GM12878 (cell line): ENCODE results near the gene PLCB4. TPM values are rescaled to one million over a fixed set of nuclear protein-coding genes. Genes with fewer than 3 reads are reported as not detected.
A peak's percentile ranks its signal among the peaks of the same experiment; 100 is the strongest.

ENCODE experiments used
- ATAC-seq: fragments of 200-7000 bp; cut with Tn5 transposase; 3 replicates; pipeline ENCODE4 v1.9.1; 2020; ENCODE audit warnings: mild to moderate bottlenecking, moderate library complexity
- BruUV-seq: library from RNA; stranded (reverse); fragments of 400-500 nt; replicated peaks from 2 replicates; lab custom pipeline; 2021; lab: Mats Ljungman, UMichigan
- CTCF ChIA-PET: fragments of 300-600 bp; sonication (Branson Sonifier 250); formaldehyde crosslinking; extraction: SDS; loops from one replicate; lab custom pipeline; 2021; ENCODE audit warnings: inconsistent platforms; lab: Yijun Ruan, JAX
- POLR2A ChIA-PET: fragments of 350-600 bp; formaldehyde crosslinking; extraction: SDS; loops from one replicate; lab custom pipeline; 2021; ENCODE audit warnings: inconsistent platforms; lab: Charles Lee
- RAD21 ChIA-PET: fragments of 300-600 bp; sonication (Branson Sonifier 250); formaldehyde crosslinking; loops from one replicate; lab custom pipeline; 2023; ENCODE audit warnings: antibody characterized with exemption; ENCODE audit not compliant: unreplicated experiment; lab: Charles Lee
- SMC1A ChIA-PET: fragments of 300-600 bp; sonication (Branson Sonifier 250); formaldehyde crosslinking; loops from one replicate; lab custom pipeline; 2023; ENCODE audit not compliant: unreplicated experiment, uncharacterized antibody; lab: Charles Lee
- DNase-seq: peaks from one replicate; pipeline ENCODE4 v3.0.0-alpha.2; 2011; ENCODE audit warnings: low read depth, low spot score
- FAIRE-seq: peaks from 3 replicates; lab custom pipeline; 2011; peaks lifted over from hg19 to GRCh38; lab: Jason Lieb, UNC
- H2AFZ ChIP-seq: 2 replicates; pipeline ENCODE4 v1.6.0; 2011; ENCODE audit warnings: low read depth, low read length, control low read depth; ENCODE audit not compliant: control insufficient read depth
- H3K27ac ChIP-seq: 2 replicates; pipeline ENCODE4 v1.5.1; 2011; ENCODE audit warnings: control low read depth; ENCODE audit not compliant: control insufficient read depth, insufficient read depth
- H3K27me3 ChIP-seq, 2 experiments: replicated peaks in 1 of 2; 2 replicates each; pipeline versions ENCODE4 v1.6.0 to v1.6.1; 2011; ENCODE audit warnings: low read length in 1 of 2; ENCODE audit not compliant: control insufficient read depth in 2 of 2, insufficient read depth in 2 of 2
- H3K36me3 ChIP-seq, 2 experiments: 2 replicates each; pipeline ENCODE4 v1.5.1; 2011; ENCODE audit warnings: low read length in 1 of 2; ENCODE audit not compliant: control insufficient read depth in 2 of 2, insufficient read depth in 2 of 2
- H3K4me1 ChIP-seq: 2 replicates; pipeline ENCODE4 v1.6.1; 2011; ENCODE audit warnings: mild to moderate bottlenecking, low read length, moderate library complexity, mixed read lengths; ENCODE audit not compliant: control insufficient read depth, insufficient read depth
- H3K4me2 ChIP-seq: 2 replicates; pipeline ENCODE4 v1.6.0; 2011; ENCODE audit warnings: control low read depth; ENCODE audit not compliant: control insufficient read depth, insufficient read depth
- H3K4me3 ChIP-seq: fragments of 200-600 bp; sonication (generic); 2 replicates; pipeline ENCODE4 v1.5.1; 2016
- H3K79me2 ChIP-seq: 2 replicates; pipeline ENCODE4 v1.6.0; 2011; ENCODE audit warnings: low read length; ENCODE audit not compliant: control insufficient read depth, insufficient read depth
- H3K9ac ChIP-seq: 2 replicates; pipeline ENCODE4 v1.8.0; 2011; ENCODE audit warnings: low read length, control low read depth, mixed read lengths; ENCODE audit not compliant: control insufficient read depth, insufficient read depth
- H3K9me3 ChIP-seq: replicated peaks from 3 replicates; pipeline ENCODE4 v1.5.1; 2011; ENCODE audit warnings: mild to moderate bottlenecking, low read length; ENCODE audit not compliant: control insufficient read depth, insufficient read depth
- H4K20me1 ChIP-seq: 2 replicates; pipeline ENCODE4 v1.6.0; 2011; ENCODE audit not compliant: control insufficient read depth, insufficient read depth
- ASH2L ChIP-seq: fragments of 300-600, 200-600 bp; sonication (generic); IDR thresholded peaks from 2 replicates; pipeline ENCODE4 v1.6.1; 2017; ENCODE audit warnings: low read depth, mild to moderate bottlenecking, borderline replicate concordance
- RB1 ChIP-seq: fragments of 450-650 bp; formaldehyde crosslinking; IDR thresholded peaks from 2 replicates; pipeline ENCODE4 v1.6.1; 2017; ENCODE audit warnings: mild to moderate bottlenecking, borderline replicate concordance
- SP1 ChIP-seq: IDR thresholded peaks from one replicate; pipeline ENCODE4 v1.6.1; 2011; ENCODE audit warnings: low read depth, low read length
- SPI1 ChIP-seq: IDR thresholded peaks from 2 replicates; pipeline ENCODE4 v1.6.1; 2011; ENCODE audit warnings: low read depth, mild to moderate bottlenecking, low read length, moderate library complexity, borderline replicate concordance; ENCODE audit not compliant: insufficient read depth
- WGBS: methylation state at CpG from one replicate; pipeline ENCODE4 v1.1.6; 2016; ENCODE audit warnings: low lambda C conversion rate; ENCODE audit not compliant: insufficient replicate concordance, insufficient coverage; ENCODE audit errors: missing lambda C conversion rate; 5-methylcytosine and 5-hydroxymethylcytosine counted together
- in situ Hi-C: fragments of 300-500 bp; cut with MboI; formaldehyde crosslinking; loops from 9 replicates; pipeline ENCODE4 v1.14.3; 2018; ENCODE audit warnings: mixed read lengths
- intact Hi-C: fragments of 100-400 bp; cut with micrococcal nuclease; formaldehyde crosslinking; loops from one replicate; pipeline ENCODE4 v1.14.2; 2022; ENCODE audit not compliant: unreplicated experiment
- polyA plus RNA-seq, 11 experiments: library from polyadenylated mRNA; depleted of rRNA in 4 of 11; unstranded in 6 of 11; stranded (reverse) in 5 of 11; fragments of >200 nt; fragmentation: Nextera tagmentation in 4 of 11; fragmentation: Illumina TruSeq in 1 of 11; extraction: Ambion mirVana in 4 of 11; extraction: Trizol in 1 of 11; gene quantifications; 1 replicate in 1 of 11; 2 replicates in 10 of 11; pipeline versions ENCODE4 v1.2.1 to v1.2.3, GENCODE V29; 2011 to 2016; ENCODE audit warnings: inconsistent platforms in 2 of 11, missing spikeins in 2 of 11, low read depth in 1 of 11
- total RNA-seq, 4 experiments: library from RNA; depleted of rRNA in 3 of 4; stranded (reverse); fragments of >200 nt in 3 of 4; fragmentation: Illumina TruSeq in 1 of 4; extraction: Trizol in 1 of 4; gene quantifications; 2 replicates each; pipeline versions ENCODE4 v1.2.1 to v1.2.3, GENCODE V29; 2013 to 2021

Gene PLCB4
- total and polyA plus RNA-seq, 10 of the 15 experiments (the other 5 are each of a cell fraction or from before 2014, with no cell fraction given), result not detected

DNA sequence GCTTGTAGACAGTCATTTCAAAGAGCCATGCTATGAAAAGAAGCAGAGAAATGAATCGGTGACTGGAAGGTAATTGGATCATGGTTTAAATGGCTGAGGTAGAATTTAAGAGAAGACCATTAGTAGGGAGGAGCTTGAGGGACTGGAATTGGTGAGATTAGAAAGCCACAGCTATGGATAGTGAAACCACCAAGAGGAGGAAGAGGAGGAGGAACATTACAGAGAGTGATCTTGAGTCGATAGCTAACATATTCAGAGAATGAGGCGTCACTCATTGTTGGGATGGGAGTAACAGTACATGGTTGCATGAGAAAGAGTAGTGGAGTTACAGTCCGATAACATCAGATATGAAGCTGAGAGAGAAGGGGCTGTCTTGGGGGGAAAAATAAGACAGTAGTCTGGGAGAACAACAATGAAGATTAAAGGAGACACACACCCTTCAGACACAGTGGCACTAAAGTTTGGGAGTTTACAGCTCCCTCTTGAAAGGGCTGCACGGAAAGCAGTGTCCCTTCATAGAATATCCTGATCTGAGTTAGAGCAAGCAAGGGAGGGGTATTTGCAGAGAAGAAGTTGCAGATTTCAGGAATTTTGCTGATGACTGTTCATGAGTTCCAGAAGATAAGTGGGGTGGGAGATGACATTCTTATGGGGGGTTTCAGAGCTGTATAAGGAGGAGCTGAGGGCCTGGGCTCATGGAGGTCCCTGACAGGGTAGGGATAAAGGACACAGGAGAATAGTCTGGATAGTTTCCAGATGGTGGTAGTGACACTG lies 430.4 kb downstream of the PLCB4 start:
- H3K79me2 ChIP-seq, result no peaks in the 10 kb centered on the region
- CTCF ChIA-PET, result interaction anchor here (1.2 kb wide), 1 partner anchor 91 kb away, joined by 4 read pairs; no protein-coding TSS in a partner anchor

DNA sequence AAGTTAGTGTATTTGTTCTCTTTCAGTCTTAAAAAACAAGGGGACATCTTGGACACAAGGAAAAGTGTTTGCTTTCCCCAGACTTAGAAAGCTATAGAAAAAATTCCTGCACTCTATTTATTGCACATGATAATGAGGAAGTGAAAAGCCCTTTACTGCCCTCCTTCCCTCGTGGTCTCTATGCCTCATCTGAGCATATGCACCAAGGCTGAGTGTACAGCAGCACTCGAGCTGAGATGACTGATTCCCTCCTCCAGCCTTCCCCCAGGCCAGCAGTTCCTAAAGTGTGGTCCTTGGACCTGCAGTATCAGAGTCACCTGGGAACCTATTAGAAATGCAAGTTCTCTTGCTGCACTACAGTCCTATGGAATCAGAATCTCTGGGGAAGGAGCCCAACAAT lies 431.2 kb downstream of the PLCB4 start:
- ChIA-PET RAD21 (no interaction called here), SMC1A (no interaction called here), CTCF (no interaction called here)
- no TSS peak for BruUV-seq
- H3K79me2 ChIP-seq, result no peaks in the 10 kb centered on the region
- peak overlapping the region; percentile 11; the same call in 1 of the 2 replicates for H3K4me2 ChIP-seq
- H3K4me1 ChIP-seq, result peaks cover 8% of the 10 kb centered on the region; the same call in 1 of the 2 replicates
- TF ChIP-seq SPI1 (peak; percentile 87), ASH2L (no peak)
- TF ChIP-seq, all 136 proteins: peak for 1
- in situ Hi-C loops, result no loop called here
- no peaks in the 10 kb centered on the region for H3K36me3 ChIP-seq
- no peak overlapping the region for H3K4me3 ChIP-seq
- ATAC-seq, result peak; percentile 41; the same call in 1 of the 3 replicates
- H3K27ac ChIP-seq, result no peak overlapping the region
- no peak for DNase-seq
- no peak overlapping the region for H2AFZ ChIP-seq
- H3K27me3 ChIP-seq, result no peaks in the 10 kb centered on the region
- no peaks in the 10 kb centered on the region for H4K20me1 ChIP-seq
- intact Hi-C loops, result no loop called here
- no peak overlapping the region for H3K9ac ChIP-seq
- POLR2A ChIA-PET, result no interaction called here
- no peaks in the 10 kb centered on the region; the same call in 2 of the 3 replicates for H3K9me3 ChIP-seq
- 5% methylated on average over 2 of the region's 2 CpGs for WGBS
- no peak for FAIRE-seq

More for the DNA sequence above, 430.4 kb downstream of the PLCB4 start:
- ATAC-seq, result no peak
- H3K36me3 ChIP-seq, result no peaks in the 10 kb centered on the region
- H3K27ac ChIP-seq, result no peak overlapping the region
- H3K4me1 ChIP-seq, result peaks cover 8% of the 10 kb centered on the region; the same call in 1 of the 2 replicates
- no peaks in the 10 kb centered on the region for H3K27me3 ChIP-seq
- POLR2A ChIA-PET, result no interaction called here
- intact Hi-C loops, result no loop called here
- TF ChIP-seq SP1 (no peak), RB1 (no peak)
- FAIRE-seq, result no peak
- no peak overlapping the region for H3K4me2 ChIP-seq
- RAD21 ChIA-PET, result no interaction called here
- in situ Hi-C loops, result no loop called here
- H2AFZ ChIP-seq, result no peak overlapping the region
- no peaks in the 10 kb centered on the region for H4K20me1 ChIP-seq
- no peaks in the 10 kb centered on the region; the same call in 2 of the 3 replicates for H3K9me3 ChIP-seq
- no peak overlapping the region for H3K4me3 ChIP-seq
- DNase-seq, result no peak
- no TSS peak for BruUV-seq
- SMC1A ChIA-PET, result no interaction called here
- H3K9ac ChIP-seq, result no peak overlapping the region
- 47% methylated on average over 5 of the region's 5 CpGs for WGBS
